Body of pancreas (tissue), 4 donors: ENCODE measurements around the gene ZNF71.

Experiments used
- POLR2A ChIP-seq, 3 donors: fragments of 450-650 bp; IDR thresholded peaks; one replicate each; pipeline ENCODE4 v1.6.1; 2016; ENCODE audit warnings: antibody characterized with exemption in 3 of 3, mild to moderate bottlenecking in 2 of 3
- TF ChIP-seq, protein P1 (sequence below), 7 experiments: fragments of 450-650 bp in 4 of 7; fragments of 200-600 bp in 3 of 7; sonication (generic) in 3 of 7; IDR thresholded peaks; one replicate each; pipeline ENCODE4 v1.5.1; 2016 to 2019; ENCODE audit warnings: antibody characterized with exemption in 7 of 7

GRCh38 chr19:56668676-56669075 is 73.6 kb downstream of the ZNF71 start:
- no peak for TF ChIP-seq POLR2A (IDR thresholded peaks at IDR 0.05)
- TF ChIP-seq, protein P1, sequence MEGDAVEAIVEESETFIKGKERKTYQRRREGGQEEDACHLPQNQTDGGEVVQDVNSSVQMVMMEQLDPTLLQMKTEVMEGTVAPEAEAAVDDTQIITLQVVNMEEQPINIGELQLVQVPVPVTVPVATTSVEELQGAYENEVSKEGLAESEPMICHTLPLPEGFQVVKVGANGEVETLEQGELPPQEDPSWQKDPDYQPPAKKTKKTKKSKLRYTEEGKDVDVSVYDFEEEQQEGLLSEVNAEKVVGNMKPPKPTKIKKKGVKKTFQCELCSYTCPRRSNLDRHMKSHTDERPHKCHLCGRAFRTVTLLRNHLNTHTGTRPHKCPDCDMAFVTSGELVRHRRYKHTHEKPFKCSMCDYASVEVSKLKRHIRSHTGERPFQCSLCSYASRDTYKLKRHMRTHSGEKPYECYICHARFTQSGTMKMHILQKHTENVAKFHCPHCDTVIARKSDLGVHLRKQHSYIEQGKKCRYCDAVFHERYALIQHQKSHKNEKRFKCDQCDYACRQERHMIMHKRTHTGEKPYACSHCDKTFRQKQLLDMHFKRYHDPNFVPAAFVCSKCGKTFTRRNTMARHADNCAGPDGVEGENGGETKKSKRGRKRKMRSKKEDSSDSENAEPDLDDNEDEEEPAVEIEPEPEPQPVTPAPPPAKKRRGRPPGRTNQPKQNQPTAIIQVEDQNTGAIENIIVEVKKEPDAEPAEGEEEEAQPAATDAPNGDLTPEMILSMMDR (IDR thresholded peaks at IDR 0.05) = no peak
